ENCODE results near the gene TMEM115. TPM values are rescaled to one million over a fixed set of nuclear protein-coding genes. Genes with fewer than 3 reads are reported as not detected.

TMEM115 gene
- total RNA-seq, 1 donor from 2014 or later: 24.9 TPM

GRCh38 chr3:50340448-50341329, 18.6 kb downstream of the TMEM115 start, which contains the start of gene RASSF1:
Gene RASSF1 (minus strand): TSS chr3:50340836. CDS start chr3:50340805, 31 bp downstream.
- intact Hi-C loops (cut with DNase I): no loop called here
- peak; percentile 90 for DNase-seq
- ATAC-seq (ENCODE audit: poor library complexity): peak; percentile 44

- intact Hi-C loops (cut with DNase I): no loop called here
- DNase-seq: no peak
- no peak for ATAC-seq (ENCODE audit: poor library complexity)
These were observed 19.2 kb downstream of the TMEM115 start for GRCh38 chr3:50340147-50340447.

GRCh38 chr3:50339485-50340146, 19.7 kb downstream of the TMEM115 start:
- ATAC-seq (ENCODE audit: poor library complexity) (no peak), DNase-seq (no peak)
- intact Hi-C loops (cut with DNase I): no loop called here

- ATAC-seq (ENCODE audit: poor library complexity): no peak
- intact Hi-C loops (cut with DNase I): no loop called here
These were observed 20.4 kb downstream of the TMEM115 start for GRCh38 chr3:50338965-50339364.

GRCh38 chr3:50337175-50337861, 22.0 kb downstream of the TMEM115 start:
- DNase-seq: peak; percentile 100
- intact Hi-C loops (cut with DNase I): no loop called here
- ATAC-seq (ENCODE audit: poor library complexity): peak; percentile 87

More at GRCh38 chr3:50338965-50339364, 20.4 kb downstream of the TMEM115 start:
- DNase-seq: no peak

GRCh38 chr3:50336452-50337174, 22.7 kb downstream of the TMEM115 start:
- intact Hi-C loops (cut with DNase I): no loop called here

GRCh38 chr3:50334339-50335075, 24.8 kb downstream of the TMEM115 start:
- no peak for ATAC-seq (ENCODE audit: poor library complexity)
- intact Hi-C loops (cut with DNase I): no loop called here

More at GRCh38 chr3:50336452-50337174, 22.7 kb downstream of the TMEM115 start:
- ATAC-seq (ENCODE audit: poor library complexity): no peak
- DNase-seq: no peak

GRCh38 chr3:50333744-50334328, 25.5 kb downstream of the TMEM115 start:
- ATAC-seq (ENCODE audit: poor library complexity): peak; percentile 5
- intact Hi-C loops (cut with DNase I): no loop called here
- no peak for DNase-seq

More at GRCh38 chr3:50334339-50335075, 24.8 kb downstream of the TMEM115 start:
- no peak for DNase-seq

GRCh38 chr3:50331364-50331907, 27.9 kb downstream of the TMEM115 start:
- DNase-seq: no peak
- no peak for ATAC-seq (ENCODE audit: poor library complexity)

GRCh38 chr3:50330330-50330729, 29.0 kb downstream of the TMEM115 start:
- intact Hi-C loops (cut with DNase I): no loop called here
- DNase-seq: no peak
- ATAC-seq (ENCODE audit: poor library complexity): no peak

More at GRCh38 chr3:50331364-50331907, 27.9 kb downstream of the TMEM115 start:
- intact Hi-C loops (cut with DNase I): no loop called here

GRCh38 chr3:50327943-50328691, 31.2 kb downstream of the TMEM115 start, which contains the start of gene TUSC2:
Gene TUSC2 (minus strand): TSS chr3:50328223. CDS start chr3:50328099, 124 bp downstream.
- peak; percentile 91 for ATAC-seq (ENCODE audit: poor library complexity)
- intact Hi-C loops (cut with DNase I): no loop called here
- peak; percentile 99 for DNase-seq

GRCh38 chr3:50327129-50327528, 32.2 kb downstream of the TMEM115 start:
- intact Hi-C loops (cut with DNase I): no loop called here
- DNase-seq: no peak
- no peak for ATAC-seq (ENCODE audit: poor library complexity)

- DNase-seq (no peak), ATAC-seq (ENCODE audit: poor library complexity) (no peak)
- intact Hi-C loops (cut with DNase I): no loop called here
These were observed 33.2 kb downstream of the TMEM115 start for GRCh38 chr3:50326182-50326541.

- no peak for DNase-seq
- no peak for ATAC-seq (ENCODE audit: poor library complexity)
- intact Hi-C loops (cut with DNase I): no loop called here
These were observed 33.7 kb downstream of the TMEM115 start for GRCh38 chr3:50325497-50326181.

GRCh38 chr3:50325113-50325480, 34.2 kb downstream of the TMEM115 start:
- DNase-seq (no peak), ATAC-seq (ENCODE audit: poor library complexity) (no peak)
- intact Hi-C loops (cut with DNase I): no loop called here
